CD14-positive monocyte (primary cell): Measurements from ENCODE around the gene MLLT3. TPM values are rescaled to one million over a fixed set of nuclear protein-coding genes. Genes with fewer than 3 reads are reported as not detected.
"Not testable (repeated sequence)": the region's sequence is repeated elsewhere in the genome, so short reads cannot be mapped to it uniquely, and the experiment has no call there.

ENCODE experiments used
- DNase-seq, 3 donors: peaks; one replicate each; pipeline ENCODE4 v3.0.0-alpha.2; 2011 to 2022
- H2AFZ ChIP-seq: 2 replicates; pipeline ENCODE4 v1.6.0; 2012; ENCODE audit warnings: mild to moderate bottlenecking, low read depth, low read length, inconsistent platforms; ENCODE audit not compliant: insufficient read depth, poor library complexity, severe bottlenecking
- H3K27ac ChIP-seq, 2 donors: 1 replicate in 1 of 2; 2 replicates in 1 of 2; pipeline ENCODE4 v1.5.1; 2012 to 2013; ENCODE audit warnings: low read length in 2 of 2, control low read depth in 1 of 2, inconsistent platforms in 1 of 2, low read depth in 1 of 2, mild to moderate bottlenecking in 1 of 2
- H3K27me3 ChIP-seq, 2 donors: one replicate each; pipeline versions ENCODE4 v1.6.0 to v1.6.1; 2011 to 2013; ENCODE audit warnings: low read length in 2 of 2; ENCODE audit not compliant: control insufficient read depth in 2 of 2, insufficient read depth in 2 of 2
- H3K36me3 ChIP-seq, 2 donors: replicated peaks in 1 of 2; 1 replicate in 1 of 2; 2 replicates in 1 of 2; pipeline versions ENCODE4 v1.5.1 to v1.6.1; 2012 to 2013; ENCODE audit warnings: low read length in 2 of 2, control low read depth in 1 of 2, inconsistent platforms in 1 of 2, mild to moderate bottlenecking in 1 of 2; ENCODE audit not compliant: insufficient read depth in 2 of 2, control insufficient read depth in 1 of 2
- H3K4me1 ChIP-seq, 2 donors: 1 replicate in 1 of 2; 2 replicates in 1 of 2; pipeline versions ENCODE4 v1.5.1 to v1.6.1; 2012 to 2013; ENCODE audit warnings: low read length in 2 of 2, control low read depth in 1 of 2, inconsistent platforms in 1 of 2, mild to moderate bottlenecking in 1 of 2, moderate library complexity in 1 of 2; ENCODE audit not compliant: insufficient read depth in 2 of 2, control insufficient read depth in 1 of 2
- H3K4me2 ChIP-seq: replicated peaks from 2 replicates; pipeline ENCODE3; 2012; ENCODE audit warnings: low read length, moderate library complexity, mild to moderate bottlenecking; ENCODE audit not compliant: poor library complexity, severe bottlenecking; ENCODE audit errors: extremely low read depth
- H3K4me3 ChIP-seq, 3 experiments: fragments of 200-600 bp in 1 of 3; sonication (generic) in 1 of 3; replicated peaks in 1 of 3; 1 replicate in 2 of 3; 2 replicates in 1 of 3; pipeline ENCODE4 v1.5.1; 2011 to 2013; ENCODE audit warnings: low read length in 3 of 3, mild to moderate bottlenecking in 3 of 3, control low read depth in 2 of 3, low read depth in 2 of 3, inconsistent platforms in 1 of 3, moderate library complexity in 1 of 3
- H3K79me2 ChIP-seq: 2 replicates; pipeline ENCODE4 v1.6.0; 2012; ENCODE audit warnings: mild to moderate bottlenecking, control low read depth, inconsistent platforms, low read length, moderate library complexity; ENCODE audit not compliant: insufficient read depth
- H3K9ac ChIP-seq: 2 replicates; pipeline ENCODE4 v1.6.0; 2017; ENCODE audit warnings: low read length, mild to moderate bottlenecking; ENCODE audit not compliant: insufficient read depth, poor library complexity, severe bottlenecking
- H3K9me3 ChIP-seq, 2 donors: replicated peaks in 1 of 2; 1 replicate in 1 of 2; 2 replicates in 1 of 2; pipeline versions ENCODE4 v1.5.1 to v1.6.1; 2012 to 2013; ENCODE audit warnings: low read length in 2 of 2, control low read depth in 1 of 2; ENCODE audit not compliant: control insufficient read depth in 1 of 2, insufficient read depth in 1 of 2
- H4K20me1 ChIP-seq: 2 replicates; pipeline ENCODE4 v1.6.0; 2012; ENCODE audit warnings: mild to moderate bottlenecking, low read length, control low read depth, moderate library complexity; ENCODE audit not compliant: insufficient read depth
- H3K27ac Mint-ChIP-seq, 7 donors: one replicate each; pipeline ENCODE4 v1.8.0; 2020; ENCODE audit warnings: mild to moderate bottlenecking in 7 of 7, mixed read lengths in 7 of 7, moderate library complexity in 6 of 7, inconsistent platforms in 2 of 7
- H3K27me3 Mint-ChIP-seq, 3 donors: one replicate each; pipeline ENCODE4 v1.8.0; 2021 to 2022; ENCODE audit warnings: low read depth in 3 of 3, mild to moderate bottlenecking in 3 of 3, mixed read lengths in 3 of 3, moderate library complexity in 3 of 3, inconsistent platforms in 1 of 3
- H3K36me3 Mint-ChIP-seq, 2 donors: one replicate each; pipeline ENCODE4 v1.8.0; 2020; ENCODE audit warnings: mixed read lengths in 2 of 2, inconsistent platforms in 1 of 2, mild to moderate bottlenecking in 1 of 2
- H3K4me1 Mint-ChIP-seq: one replicate; pipeline ENCODE4 v1.8.0; 2020; ENCODE audit warnings: mild to moderate bottlenecking, mixed read lengths
- H3K4me3 Mint-ChIP-seq, 2 donors: one replicate each; pipeline ENCODE4 v1.8.0; 2020; ENCODE audit warnings: mild to moderate bottlenecking in 2 of 2, mixed read lengths in 2 of 2, moderate library complexity in 1 of 2
- H3K9me3 Mint-ChIP-seq, 7 donors: one replicate each; pipeline ENCODE4 v1.8.0; 2020 to 2022; ENCODE audit warnings: mixed read lengths in 7 of 7, mild to moderate bottlenecking in 6 of 7, moderate library complexity in 6 of 7, inconsistent platforms in 2 of 7
- CTCF ChIP-seq: fragments of 200-600 bp; IDR thresholded peaks from one replicate; pipeline ENCODE4 v1.8.0; 2022; ENCODE audit warnings: antibody characterized with exemption, mild to moderate bottlenecking
- WGBS: methylation state at CpG from one replicate; pipeline ENCODE4 v1.1.5; 2013; ENCODE audit warnings: missing lambda C conversion rate; ENCODE audit not compliant: insufficient coverage; 5-methylcytosine and 5-hydroxymethylcytosine counted together
- intact Hi-C, 2 donors: fragments of 100-400 bp; cut with micrococcal nuclease; formaldehyde crosslinking; loops; one replicate each; pipeline versions ENCODE4 v1.15.0 to v1.15.1; 2023
- polyA plus RNA-seq, 3 donors: library from polyadenylated mRNA; depleted of rRNA in 1 of 3; unstranded in 2 of 3; stranded (reverse) in 1 of 3; fragments of 300-500 nt in 2 of 3; fragments of >200 nt in 1 of 3; fragmentation: Illumina TruSeq in 2 of 3; gene quantifications; 1 replicate in 2 of 3; 2 replicates in 1 of 3; pipeline ENCODE4 v1.2.3, GENCODE V29; 2012 to 2021

MLLT3 gene
- polyA plus RNA-seq, 3 donors = 0.81 to 2.3 (median 1.5) TPM

- 59% methylated on average over 2 of the region's 2 CpGs for whole genome bisulfite sequencing
- no peaks in the 10 kb centered on the region for H3K79me2 ChIP-seq
Measured at GRCh38 chr9:20659474-20659967, 37.2 kb upstream of the MLLT3 start.

GRCh38 chr9:20658677-20659473 lies 36.6 kb upstream of the MLLT3 start:
- DNase-seq = no peak

More at GRCh38 chr9:20659474-20659967, 37.2 kb upstream of the MLLT3 start:
- Mint-ChIP-seq H3K36me3 (no peaks in the 10 kb centered on the region), H3K4me1 (peaks cover 5% of the 10 kb centered on the region), H3K4me3 (no peak overlapping the region), H3K27me3 (no peaks in the 10 kb centered on the region), H3K9me3 (peaks cover 0 to 7% (median 4%) of the 10 kb centered on the region in 7 donors), H3K27ac (no peak overlapping the region)
- no peak overlapping the region for H3K4me3 ChIP-seq
- DNase-seq = no peak
- H2AFZ ChIP-seq = peak overlapping the region; percentile 1
- peaks cover 4 to 11% of the 10 kb centered on the region in 2 donors for H3K4me1 ChIP-seq
- intact Hi-C loops = no loop called here
- no peaks in the 10 kb centered on the region for H4K20me1 ChIP-seq
- H3K27ac ChIP-seq = no peak overlapping the region
- H3K4me2 ChIP-seq = no peak overlapping the region
- H3K9ac ChIP-seq = no peak overlapping the region
- H3K36me3 ChIP-seq = no peaks in the 10 kb centered on the region
- TF ChIP-seq CTCF = no peak
- H3K27me3 ChIP-seq = no peaks in the 10 kb centered on the region
- peaks cover 0 to 4% of the 10 kb centered on the region in 2 donors for H3K9me3 ChIP-seq

GRCh38 chr9:20658246-20658667 lies 36.0 kb upstream of the MLLT3 start:
- H3K27ac Mint-ChIP-seq = peak overlapping the region in 1 of 7 donors; percentile 37
- H4K20me1 ChIP-seq, H3K27ac ChIP-seq, H3K36me3 Mint-ChIP-seq, H3K27me3 Mint-ChIP-seq, DNase-seq, H3K79me2 ChIP-seq, H3K27me3 ChIP-seq, H3K4me1 Mint-ChIP-seq, H3K9me3 Mint-ChIP-seq, H3K36me3 ChIP-seq, H3K9ac ChIP-seq, intact Hi-C loops, H3K9me3 ChIP-seq: not testable (repeated sequence)
- Histone ChIP-seq H3K4me3 (peak overlapping the region; percentile 16 to 56 (median 23)), H3K4me1 (peaks cover 4 to 11% of the 10 kb centered on the region in 2 donors), H3K4me2 (peak overlapping the region; percentile 42), H2AFZ (peak overlapping the region; percentile 1)
- WGBS = 26% methylated on average over 5 of the region's 27 CpGs
- peak overlapping the region; percentile 84 for H3K4me3 Mint-ChIP-seq

More at GRCh38 chr9:20658677-20659473, 36.6 kb upstream of the MLLT3 start:
- no peak for TF ChIP-seq CTCF
- H3K27ac ChIP-seq = no peak overlapping the region
- peak overlapping the region; percentile 1 for H2AFZ ChIP-seq
- intact Hi-C loops = no loop called here
- peaks cover 4 to 11% of the 10 kb centered on the region in 2 donors for H3K4me1 ChIP-seq
- 100% methylated on average over 1 of the region's 13 CpGs for WGBS
- H3K36me3 ChIP-seq = no peaks in the 10 kb centered on the region
- peak overlapping the region; percentile 16 to 56 (median 23) for H3K4me3 ChIP-seq
- Mint-ChIP-seq H3K36me3 (no peaks in the 10 kb centered on the region), H3K9me3 (peaks cover 0 to 7% (median 4%) of the 10 kb centered on the region in 7 donors), H3K27ac (no peak overlapping the region), H3K4me1 (peaks cover 5% of the 10 kb centered on the region), H3K27me3 (no peaks in the 10 kb centered on the region), H3K4me3 (peak overlapping the region; percentile 84)
- peak overlapping the region; percentile 42 for H3K4me2 ChIP-seq
- H3K27me3 ChIP-seq = no peaks in the 10 kb centered on the region
- H3K9ac ChIP-seq = no peak overlapping the region
- peaks cover 0 to 4% of the 10 kb centered on the region in 2 donors for H3K9me3 ChIP-seq
- H3K79me2 ChIP-seq = no peaks in the 10 kb centered on the region
- no peaks in the 10 kb centered on the region for H4K20me1 ChIP-seq
